ENCODE data around the gene GFI1B.

GFI1B gene

DNA sequence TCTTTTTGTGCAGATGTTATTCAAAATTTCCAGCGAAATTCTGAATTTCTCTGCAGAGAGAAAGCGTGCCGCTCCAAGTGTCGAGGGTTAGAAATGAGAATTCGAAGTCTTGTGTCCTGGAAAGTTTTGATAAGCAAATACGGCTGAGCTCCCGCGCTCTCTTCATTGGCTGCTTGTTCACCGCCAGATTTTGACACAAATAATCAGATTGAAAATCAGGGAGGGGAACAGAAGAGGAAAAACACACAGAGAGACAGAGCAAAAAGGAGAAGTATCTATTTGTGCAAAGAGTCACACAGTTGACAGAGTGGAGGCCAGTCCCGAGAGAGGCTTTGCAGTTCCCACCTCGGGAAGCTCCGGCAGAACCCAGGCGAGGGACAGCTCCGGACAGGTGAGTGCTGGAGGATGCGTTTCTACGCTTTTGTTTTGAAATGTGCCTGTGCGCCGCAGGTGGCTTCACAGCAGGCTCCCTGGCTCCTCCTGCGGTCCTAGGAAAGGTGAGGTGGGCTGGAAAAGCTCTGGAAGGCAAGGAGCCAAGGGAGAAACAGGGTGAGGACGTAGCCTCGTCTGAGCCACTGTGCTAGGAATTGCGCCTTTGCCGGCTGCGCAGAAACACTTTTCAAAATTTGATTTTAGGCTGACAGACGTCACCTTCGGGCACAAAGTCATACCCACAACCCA lies at the start of gene GFI1B:
TSS of gene GFI1B (plus strand) at position 244 of the 681 bp plus-strand sequence. CDS start 7,985 bp downstream, outside the sequence.
- DNase-seq (ENCODE audit: low read depth in 1 of 2, low spot score in 1 of 2), result no peak

DNA sequence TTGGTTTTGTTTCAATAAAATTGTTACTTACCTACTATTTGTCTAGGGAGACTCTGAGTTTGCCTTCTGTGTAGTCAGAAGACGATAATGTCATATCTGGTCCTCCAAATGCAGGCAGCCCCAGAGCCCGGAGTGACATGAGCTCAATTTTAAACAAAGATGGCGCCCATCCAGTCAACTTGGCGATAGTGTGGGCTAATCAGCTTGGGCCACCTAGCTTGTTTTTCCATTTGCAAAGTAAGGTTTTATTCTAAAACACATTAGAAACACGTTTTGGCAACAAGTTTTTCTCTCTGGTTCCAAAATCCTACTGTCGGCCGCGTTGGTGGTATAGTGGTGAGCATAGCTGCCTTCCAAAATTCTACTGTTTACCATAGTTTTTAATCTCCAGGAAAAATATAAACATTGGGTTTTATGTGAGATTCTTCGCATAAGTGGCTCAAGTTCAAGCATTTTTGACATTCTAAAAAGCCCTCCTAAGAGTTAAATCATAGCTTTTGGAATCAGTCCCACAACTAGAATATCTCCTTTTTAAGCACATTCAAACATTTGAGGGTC lies 47.2 kb upstream of the GFI1B start:
- DNase-seq (ENCODE audit: low read depth in 1 of 2, low spot score in 1 of 2), result no peak

DNA sequence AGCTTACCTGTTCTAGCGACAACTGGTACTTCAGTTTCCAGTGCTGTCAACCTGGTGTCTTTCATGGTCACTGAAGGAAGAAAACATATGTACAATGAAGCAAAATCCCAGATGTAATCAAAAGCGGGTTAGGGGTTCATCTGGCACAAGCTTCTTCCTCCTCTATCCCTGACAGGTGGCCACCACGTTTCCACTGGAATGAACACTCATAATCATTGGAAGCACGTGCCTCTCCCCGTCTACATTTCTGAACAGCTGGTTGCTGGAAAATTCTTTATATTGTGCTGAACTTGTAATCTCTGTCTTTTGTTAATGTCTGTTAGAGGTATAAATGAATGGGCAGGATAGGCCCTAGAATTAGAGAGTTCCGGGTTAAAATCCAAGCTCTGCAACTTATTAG lies 43.5 kb upstream of the GFI1B start:
- DNase-seq (ENCODE audit: low read depth in 1 of 2, low spot score in 1 of 2), result no peak

- no peak for DNase-seq (ENCODE audit: low read depth in 1 of 2, low spot score in 1 of 2)
Measured at GRCh38 chr9:132937463-132937901, 41.0 kb upstream of the GFI1B start.

GRCh38 chr9:132939169-132939568 lies 39.3 kb upstream of the GFI1B start:
- no peak for DNase-seq (ENCODE audit: low read depth in 1 of 2, low spot score in 1 of 2)

- DNase-seq (ENCODE audit: low read depth in 1 of 2, low spot score in 1 of 2), result no peak
Measured at GRCh38 chr9:132942541-132943182, 35.8 kb upstream of the GFI1B start.

DNA sequence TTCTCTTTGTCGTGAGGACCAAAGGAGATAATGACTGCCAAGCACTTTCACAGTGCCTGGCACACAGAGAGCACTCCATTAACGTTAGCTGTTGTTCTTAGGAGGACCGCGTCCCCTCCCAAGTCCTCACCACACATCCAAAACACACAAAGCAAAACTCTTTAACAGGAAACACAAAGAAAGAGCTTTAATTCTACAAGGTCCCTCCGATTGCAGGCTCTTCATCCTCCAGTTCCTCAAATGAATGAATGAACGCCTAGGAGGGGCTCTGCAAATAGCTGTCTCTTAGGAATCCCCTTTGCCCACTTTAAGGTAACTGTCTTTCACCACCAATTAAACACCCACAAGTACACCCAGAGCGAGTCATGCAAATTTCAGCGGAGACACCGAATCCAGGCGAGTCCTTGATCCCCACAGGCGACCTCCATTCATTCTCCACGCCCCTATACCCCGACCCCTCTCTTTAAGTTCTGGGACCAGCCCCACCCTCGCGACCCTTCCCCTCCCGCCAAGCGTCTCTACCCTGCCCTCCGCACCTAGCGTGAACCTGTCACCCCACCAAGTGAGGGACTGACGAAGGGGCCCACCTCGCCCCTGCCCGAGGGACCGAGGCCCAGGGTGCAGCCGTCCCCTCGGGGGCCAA lies 34.7 kb upstream of the GFI1B start:
- no peak for DNase-seq (ENCODE audit: low read depth in 1 of 2, low spot score in 1 of 2)

DNA sequence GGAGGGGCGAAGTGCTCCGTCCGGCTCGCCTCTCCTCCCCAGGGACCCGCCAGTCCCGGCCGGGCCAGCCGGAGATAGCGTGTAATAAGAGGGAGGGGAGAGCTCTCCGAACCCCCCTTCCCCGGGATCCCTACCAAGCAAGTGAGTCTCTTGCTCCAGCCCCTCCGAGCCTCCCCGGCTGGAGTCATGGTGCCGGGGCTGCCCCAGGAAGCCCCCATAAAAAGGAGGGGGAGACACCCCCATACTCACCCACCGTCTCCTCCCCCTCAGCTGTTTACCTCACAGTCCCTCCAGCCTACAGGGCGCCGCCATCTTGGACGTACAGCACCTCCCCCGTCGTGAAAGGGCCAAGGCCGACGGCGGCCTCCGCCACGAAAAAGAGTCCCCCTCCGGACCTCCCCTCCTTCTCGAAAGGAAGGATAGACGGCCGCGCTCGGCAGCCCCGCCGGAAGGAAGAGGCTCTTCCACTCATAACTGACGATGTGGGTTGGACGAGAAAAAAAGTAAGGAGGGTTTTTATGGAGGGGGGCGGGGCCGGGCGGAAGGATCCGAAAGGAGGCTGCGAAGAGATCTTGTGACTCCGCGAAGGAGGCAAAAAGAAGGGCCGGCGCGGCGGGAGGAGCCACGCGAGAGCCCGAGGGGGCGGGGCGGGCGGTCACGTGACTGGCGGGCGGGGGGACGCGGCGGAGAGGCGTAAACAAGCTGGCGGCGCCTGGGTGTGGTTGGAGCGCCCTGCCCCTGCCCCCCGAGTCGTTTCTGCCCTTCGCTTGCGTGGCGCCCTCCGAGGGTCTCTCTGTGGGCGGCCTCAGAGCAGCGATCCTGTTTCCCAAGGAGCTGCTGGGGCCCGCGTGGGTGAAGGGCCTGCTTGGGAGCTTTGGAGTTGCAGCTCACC lies 34.0 kb upstream of the GFI1B start, which contains the start of gene TSC1:
TSS of gene TSC1 (minus strand) at position 323 of the 892 bp plus-strand sequence. CDS start 15,744 bp downstream, outside the sequence.
- DNase-seq (ENCODE audit: low read depth in 1 of 2, low spot score in 1 of 2), result peak; percentile 98

GRCh38 chr9:132945186-132946130 lies 33.0 kb upstream of the GFI1B start:
- no peak for DNase-seq (ENCODE audit: low read depth in 1 of 2, low spot score in 1 of 2)

GRCh38 chr9:132946211-132946610 lies 32.3 kb upstream of the GFI1B start:
- DNase-seq (ENCODE audit: low read depth in 1 of 2, low spot score in 1 of 2), result no peak

DNA sequence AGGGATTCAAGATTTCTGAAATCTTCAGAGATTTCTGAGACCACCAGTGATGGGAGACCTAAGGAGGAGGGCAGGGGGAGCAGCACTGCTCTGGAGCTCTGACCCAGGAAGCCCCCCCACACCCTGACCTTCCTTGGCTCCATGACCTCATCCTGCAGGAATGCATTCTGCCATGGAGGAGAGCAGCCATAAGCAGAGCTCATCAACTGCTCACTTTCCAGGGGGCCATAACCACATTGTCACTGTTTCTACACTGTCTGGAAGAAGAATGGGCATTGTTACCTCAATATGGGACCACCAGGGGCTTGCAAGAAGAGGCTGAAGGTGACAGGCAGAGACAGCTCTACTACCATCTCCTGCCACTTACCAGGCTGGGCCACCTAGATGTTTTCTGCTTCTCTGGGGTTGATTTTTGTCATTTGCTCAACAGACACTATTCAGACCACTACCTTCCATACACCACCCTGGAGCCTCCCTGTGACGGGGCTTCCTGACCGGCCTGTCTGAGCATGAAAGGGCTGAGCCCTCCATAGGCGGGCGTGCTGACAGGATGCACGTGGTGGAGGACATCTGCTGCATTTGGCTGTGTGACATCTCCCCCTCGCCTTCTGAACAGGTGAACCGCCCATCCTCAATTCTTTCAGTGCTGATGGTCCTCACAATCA lies 31.7 kb upstream of the GFI1B start:
- no peak for DNase-seq (ENCODE audit: low read depth in 1 of 2, low spot score in 1 of 2)

DNA sequence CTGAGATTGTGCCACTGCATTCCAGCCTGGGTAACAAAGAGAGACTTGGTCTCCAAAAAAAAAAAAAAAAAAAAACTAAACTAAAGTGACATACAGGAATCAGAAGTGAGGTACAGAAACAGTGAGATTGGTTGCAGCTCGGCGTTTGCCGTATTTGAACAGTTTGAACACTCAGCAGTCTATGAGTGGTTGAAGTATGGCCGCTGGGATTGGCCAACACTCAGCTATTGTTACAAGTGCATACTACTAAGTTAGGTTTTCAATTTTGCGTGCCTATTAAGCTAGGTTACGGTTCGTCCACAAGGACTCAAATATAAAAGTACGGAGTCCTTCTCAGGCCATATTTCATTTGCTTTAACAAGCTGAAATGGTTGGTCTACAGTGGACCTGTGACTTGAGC lies 30.7 kb upstream of the GFI1B start:
- no peak for DNase-seq (ENCODE audit: low read depth in 1 of 2, low spot score in 1 of 2)

DNA sequence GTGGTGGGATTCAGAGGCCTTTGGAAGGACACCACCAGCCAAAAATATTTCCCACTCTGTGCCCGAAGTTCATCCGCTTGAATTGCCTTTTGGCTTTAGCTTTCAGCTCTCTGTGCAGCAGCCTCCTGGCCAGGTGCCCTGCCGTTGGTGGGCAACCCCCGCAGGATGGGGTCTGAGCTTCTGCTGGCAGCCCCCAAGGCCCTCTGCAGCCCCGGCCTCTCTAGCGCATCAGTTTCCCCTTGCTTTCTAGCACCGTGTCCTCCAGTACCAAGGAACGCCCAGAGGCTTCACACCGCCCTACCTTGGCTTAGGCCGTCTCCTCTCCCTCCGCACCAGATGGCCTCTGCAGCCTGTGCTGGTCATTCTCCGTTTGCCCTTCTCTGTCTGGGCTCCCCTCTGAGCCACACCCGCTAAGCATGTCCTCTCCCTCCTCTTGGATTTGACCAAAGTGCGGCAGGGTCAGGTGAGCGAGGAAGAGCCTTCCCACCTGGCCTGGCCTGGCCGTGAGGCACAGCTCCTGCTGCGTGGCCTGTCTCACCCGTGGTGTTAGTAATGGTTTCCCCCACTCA lies 29.9 kb upstream of the GFI1B start:
- no peak for DNase-seq (ENCODE audit: low read depth in 1 of 2, low spot score in 1 of 2)

- no peak for DNase-seq (ENCODE audit: low read depth in 1 of 2, low spot score in 1 of 2)
Measured at GRCh38 chr9:132949709-132950108, 28.8 kb upstream of the GFI1B start.

DNA sequence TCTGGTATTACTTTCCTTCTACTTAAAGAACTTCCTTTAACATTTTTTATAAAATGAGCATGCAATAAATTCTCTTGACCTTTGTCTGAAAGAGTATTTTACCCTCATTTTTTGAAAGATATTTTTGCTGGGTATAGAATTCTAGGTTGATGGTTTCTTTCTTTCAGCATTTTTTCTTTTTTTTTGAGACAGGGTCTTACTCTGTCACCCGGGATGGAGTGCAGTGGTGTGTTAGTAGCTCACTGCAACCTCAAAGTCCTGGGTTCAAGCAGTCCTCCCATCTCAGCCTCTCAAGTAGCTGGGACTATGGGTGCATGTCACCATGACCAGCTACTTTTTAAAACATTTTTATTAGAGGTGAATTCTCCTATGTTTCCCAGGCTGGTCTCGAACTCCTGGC lies 23.4 kb upstream of the GFI1B start:
- no peak for DNase-seq (ENCODE audit: low read depth in 1 of 2, low spot score in 1 of 2)

- DNase-seq (ENCODE audit: low read depth in 1 of 2, low spot score in 1 of 2), result no peak
Measured at GRCh38 chr9:132955768-132956167, 22.7 kb upstream of the GFI1B start.

DNA sequence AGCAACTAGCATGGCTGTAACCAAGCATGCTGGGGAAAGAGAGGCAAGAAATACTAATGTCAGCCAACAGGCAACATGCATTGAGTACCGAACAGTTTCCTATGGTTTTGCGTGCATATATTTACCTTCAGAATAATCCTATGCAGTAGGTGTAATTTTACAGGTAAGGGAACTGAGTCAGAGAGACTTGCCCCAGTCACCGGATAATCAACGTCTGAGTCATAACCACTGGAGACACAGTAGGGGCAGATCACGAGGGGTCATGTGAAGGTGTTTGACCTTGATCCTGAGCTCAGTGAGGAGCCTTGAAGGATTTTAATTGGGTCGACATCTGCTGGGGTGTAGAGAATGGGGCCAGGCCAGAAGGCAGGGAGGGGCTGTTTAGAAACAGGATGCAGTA lies 20.7 kb upstream of the GFI1B start:
- no peak for DNase-seq (ENCODE audit: low read depth in 1 of 2, low spot score in 1 of 2)

GRCh38 chr9:132961002-132961401 lies 17.5 kb upstream of the GFI1B start:
- no peak for DNase-seq (ENCODE audit: low read depth in 1 of 2, low spot score in 1 of 2)

DNA sequence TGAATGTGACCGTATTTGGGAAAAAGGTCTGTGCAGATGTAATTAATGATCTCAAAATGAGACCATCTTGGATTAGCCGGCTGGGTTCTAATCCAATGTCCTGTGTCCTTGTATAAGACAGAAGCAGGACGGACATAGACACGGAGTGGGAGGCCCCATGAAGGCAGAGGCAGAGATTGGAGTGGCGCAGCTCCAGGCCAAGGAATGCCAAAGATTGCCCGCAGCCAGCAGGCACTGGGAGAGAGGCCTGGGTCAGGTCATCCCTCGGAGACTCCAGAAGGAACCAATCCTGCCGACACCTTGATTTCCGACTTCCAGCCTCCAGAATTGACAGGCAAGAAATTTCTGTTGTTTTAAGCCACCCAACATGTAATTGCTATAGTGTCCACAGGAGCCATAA lies 13.0 kb upstream of the GFI1B start:
- DNase-seq (ENCODE audit: low read depth in 1 of 2, low spot score in 1 of 2), result no peak
